OCI-LY1 (cell line): ENCODE results near the gene TNFRSF17.

Experiments
- H2AFZ ChIP-seq: fragments of 200-600 bp; sonication (generic), shearing (Covaris generic); 2 replicates; pipeline ENCODE4 v1.6.0; 2014; ENCODE audit warnings: antibody characterized with exemption, mild to moderate bottlenecking, low read length
- H3F3A ChIP-seq: fragments of 200-600 bp; sonication (generic), shearing (Covaris generic); 2 replicates; pipeline ENCODE4 v1.6.0; 2014; ENCODE audit warnings: mild to moderate bottlenecking, antibody characterized with exemption, low read length, moderate library complexity; ENCODE audit not compliant: insufficient read depth
- H3K27ac ChIP-seq: fragments of 200-600 bp; sonication (generic); 2 replicates; pipeline ENCODE4 v1.5.1; 2014; ENCODE audit warnings: low read length, mixed run types, mild to moderate bottlenecking, low read depth; ENCODE audit not compliant: poor library complexity, severe bottlenecking
- H3K27me3 ChIP-seq: fragments of 200-600 bp; sonication (generic); 2 replicates; pipeline ENCODE4 v1.6.0; 2014; ENCODE audit warnings: antibody characterized with exemption, mild to moderate bottlenecking, low read length, moderate library complexity; ENCODE audit not compliant: insufficient read depth
- H3K36me3 ChIP-seq: fragments of 200-600 bp; sonication (generic); 2 replicates; pipeline ENCODE4 v1.6.1; 2014; ENCODE audit warnings: mild to moderate bottlenecking, antibody characterized with exemption, low read length, moderate library complexity, mixed read lengths; ENCODE audit not compliant: insufficient read depth
- H3K4me1 ChIP-seq: fragments of 200-600 bp; sonication (generic); 2 replicates; pipeline ENCODE4 v1.5.1; 2014; ENCODE audit warnings: mild to moderate bottlenecking, low read length, moderate library complexity; ENCODE audit not compliant: insufficient read depth, severe bottlenecking
- H3K4me2 ChIP-seq: fragments of 200-600 bp; sonication (generic), shearing (Covaris generic); 2 replicates; pipeline ENCODE4 v1.6.1; 2014; ENCODE audit warnings: low read length
- H3K4me3 ChIP-seq: fragments of 200-600 bp; sonication (generic); 2 replicates; pipeline ENCODE4 v1.5.1; 2014; ENCODE audit warnings: low read length, low read depth, mild to moderate bottlenecking, mixed read lengths; ENCODE audit not compliant: poor library complexity, severe bottlenecking
- H3K79me2 ChIP-seq: fragments of 200-600 bp; shearing (Covaris generic); 2 replicates; pipeline ENCODE4 v1.6.1; 2016; ENCODE audit warnings: mixed run types, low read length, mixed read lengths; ENCODE audit not compliant: insufficient read depth
- H3K9ac ChIP-seq: fragments of 200-600 bp; sonication (generic), shearing (Covaris generic); 2 replicates; pipeline ENCODE4 v1.6.1; 2014; ENCODE audit warnings: mild to moderate bottlenecking, low read length, mixed read lengths
- H3K9me2 ChIP-seq: fragments of 200-600 bp; sonication (generic), shearing (Covaris generic); 2 replicates; pipeline ENCODE4 v1.6.1; 2014; ENCODE audit warnings: low read depth, mild to moderate bottlenecking, low read length, mixed read lengths
- H3K9me3 ChIP-seq: fragments of 200-600 bp; shearing (Covaris generic); 2 replicates; pipeline ENCODE4 v1.6.1; 2014; ENCODE audit warnings: low read length, mixed read lengths
- H4K20me1 ChIP-seq: fragments of 200-600 bp; sonication (generic), shearing (Covaris generic); 2 replicates; pipeline ENCODE4 v1.6.0; 2016; ENCODE audit warnings: mild to moderate bottlenecking, low read length; ENCODE audit not compliant: insufficient read depth
- EZH2 ChIP-seq: fragments of 200-600 bp; sonication (generic), shearing (Covaris generic); IDR thresholded peaks from 2 replicates; pipeline ENCODE4 v1.8.0; 2017; ENCODE audit warnings: borderline replicate concordance, mixed run types, mild to moderate bottlenecking, antibody characterized with exemption, low read length, moderate library complexity, mixed read lengths
- TF ChIP-seq, protein P1 (sequence below): fragments of 200-600 bp; sonication (generic), shearing (Covaris generic); IDR thresholded peaks from 2 replicates; pipeline ENCODE4 v1.5.1; 2017; ENCODE audit warnings: mild to moderate bottlenecking, antibody characterized with exemption, low read length, moderate library complexity, mixed read lengths

TNFRSF17 gene

DNA sequence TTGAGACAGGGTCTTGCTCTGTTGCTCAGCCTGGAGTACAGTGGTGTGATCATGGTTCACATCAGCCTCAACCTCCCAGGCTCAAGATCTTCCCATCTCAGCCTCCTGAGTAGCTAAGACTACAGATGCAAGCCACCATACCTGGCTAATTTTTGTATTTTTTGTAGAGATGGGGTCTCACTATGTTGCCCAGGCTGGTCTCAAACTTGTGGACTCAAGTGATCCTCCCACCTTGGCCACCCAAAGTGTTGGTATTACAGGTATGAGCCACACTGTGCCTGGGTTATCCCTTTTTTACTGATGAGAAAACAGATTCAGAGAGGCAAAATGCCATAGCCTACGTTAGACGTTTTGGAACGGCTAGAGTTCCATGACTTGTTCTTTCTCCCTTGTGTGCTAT, 41.6 kb downstream of the TNFRSF17 start:
- H4K20me1 ChIP-seq, result no peaks in the 10 kb centered on the region
- no peak for TF ChIP-seq EZH2
- TF ChIP-seq, protein P1, sequence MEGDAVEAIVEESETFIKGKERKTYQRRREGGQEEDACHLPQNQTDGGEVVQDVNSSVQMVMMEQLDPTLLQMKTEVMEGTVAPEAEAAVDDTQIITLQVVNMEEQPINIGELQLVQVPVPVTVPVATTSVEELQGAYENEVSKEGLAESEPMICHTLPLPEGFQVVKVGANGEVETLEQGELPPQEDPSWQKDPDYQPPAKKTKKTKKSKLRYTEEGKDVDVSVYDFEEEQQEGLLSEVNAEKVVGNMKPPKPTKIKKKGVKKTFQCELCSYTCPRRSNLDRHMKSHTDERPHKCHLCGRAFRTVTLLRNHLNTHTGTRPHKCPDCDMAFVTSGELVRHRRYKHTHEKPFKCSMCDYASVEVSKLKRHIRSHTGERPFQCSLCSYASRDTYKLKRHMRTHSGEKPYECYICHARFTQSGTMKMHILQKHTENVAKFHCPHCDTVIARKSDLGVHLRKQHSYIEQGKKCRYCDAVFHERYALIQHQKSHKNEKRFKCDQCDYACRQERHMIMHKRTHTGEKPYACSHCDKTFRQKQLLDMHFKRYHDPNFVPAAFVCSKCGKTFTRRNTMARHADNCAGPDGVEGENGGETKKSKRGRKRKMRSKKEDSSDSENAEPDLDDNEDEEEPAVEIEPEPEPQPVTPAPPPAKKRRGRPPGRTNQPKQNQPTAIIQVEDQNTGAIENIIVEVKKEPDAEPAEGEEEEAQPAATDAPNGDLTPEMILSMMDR, result no peak
- H3K9me2 ChIP-seq, result no peaks in the 10 kb centered on the region
- no peaks in the 10 kb centered on the region for H3K27me3 ChIP-seq
- H3K27ac ChIP-seq, result no peak overlapping the region
- H3K4me2 ChIP-seq, result no peak overlapping the region
- H3K9ac ChIP-seq, result no peak overlapping the region
- peaks cover 15% of the 10 kb centered on the region for H3K4me1 ChIP-seq
- peaks cover 30% of the 10 kb centered on the region for H3K36me3 ChIP-seq
- H3K79me2 ChIP-seq, result no peaks in the 10 kb centered on the region
- H3F3A ChIP-seq, result 0 out of 2 replicates have a peak, but pooled peaks cover 3% of the 10 kb centered on the region
- H2AFZ ChIP-seq, result no peak overlapping the region
- no peaks in the 10 kb centered on the region for H3K9me3 ChIP-seq
- H3K4me3 ChIP-seq, result no peak overlapping the region

DNA sequence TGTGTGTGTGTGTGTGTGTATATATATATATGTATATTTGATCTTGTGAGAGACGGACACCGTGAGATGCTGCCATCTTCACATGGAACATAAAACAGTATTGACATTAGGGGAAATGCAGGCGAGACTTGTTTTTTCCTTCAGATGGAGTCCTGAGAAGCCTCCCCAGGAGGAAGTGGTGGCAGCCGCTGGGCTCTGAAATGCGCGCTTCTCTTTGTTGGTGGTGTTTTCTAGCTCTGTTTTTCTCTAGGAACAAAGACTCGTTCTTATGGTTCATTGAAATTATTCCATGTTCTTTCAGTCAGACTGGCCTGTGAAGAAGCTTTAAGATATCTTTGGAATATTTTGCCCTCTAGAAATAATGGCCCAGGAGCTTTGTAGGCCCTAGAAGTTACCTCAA, 44.5 kb downstream of the TNFRSF17 start:
- no peak for TF ChIP-seq EZH2
- TF ChIP-seq, protein P1, result no peak
- no peaks in the 10 kb centered on the region for H3K9me2 ChIP-seq
- no peak overlapping the region for H3K9ac ChIP-seq
- 0 out of 2 replicates have a peak, but pooled peaks cover 3% of the 10 kb centered on the region for H3F3A ChIP-seq
- H3K9me3 ChIP-seq, result no peaks in the 10 kb centered on the region
- H3K4me3 ChIP-seq, result no peak overlapping the region
- H3K27ac ChIP-seq, result no peak overlapping the region
- H3K4me1 ChIP-seq, result peaks cover 15% of the 10 kb centered on the region
- no peak overlapping the region for H2AFZ ChIP-seq
- no peaks in the 10 kb centered on the region for H3K79me2 ChIP-seq
- no peaks in the 10 kb centered on the region for H3K27me3 ChIP-seq
- H3K4me2 ChIP-seq, result no peak overlapping the region
- H3K36me3 ChIP-seq, result peaks cover 22% of the 10 kb centered on the region; the same call in 1 of the 2 replicates
- H4K20me1 ChIP-seq, result no peaks in the 10 kb centered on the region

DNA sequence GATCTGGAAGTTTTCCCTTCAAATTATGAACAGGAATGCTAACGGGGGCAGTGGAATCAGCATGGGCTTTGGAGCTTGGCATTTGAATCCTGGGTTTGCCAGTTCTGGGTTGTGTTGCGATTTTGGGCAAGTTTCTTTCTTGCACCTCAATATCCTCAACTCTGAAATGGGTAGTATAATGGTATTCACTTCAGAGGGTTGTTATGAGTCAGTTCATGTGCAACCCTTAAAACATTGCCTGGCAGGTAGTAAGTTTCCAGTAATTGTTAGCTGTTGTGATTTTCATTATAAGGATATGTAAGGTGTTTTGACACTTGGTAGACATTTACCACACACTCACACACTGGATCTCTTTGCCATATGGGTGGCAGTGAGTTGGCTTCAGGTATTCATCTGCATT, 44.9 kb downstream of the TNFRSF17 start:
- no peak overlapping the region for H3K4me3 ChIP-seq
- peaks cover 17% of the 10 kb centered on the region; the same call in 1 of the 2 replicates for H3K36me3 ChIP-seq
- no peaks in the 10 kb centered on the region for H3K27me3 ChIP-seq
- peaks cover 15% of the 10 kb centered on the region for H3K4me1 ChIP-seq
- TF ChIP-seq EZH2, result no peak
- TF ChIP-seq, protein P1, result no peak
- H3K4me2 ChIP-seq, result no peak overlapping the region
- no peaks in the 10 kb centered on the region for H3K9me2 ChIP-seq
- H3K9ac ChIP-seq, result no peak overlapping the region
- H4K20me1 ChIP-seq, result no peaks in the 10 kb centered on the region
- no peak overlapping the region for H2AFZ ChIP-seq
- no peak overlapping the region for H3K27ac ChIP-seq
- H3K9me3 ChIP-seq, result no peaks in the 10 kb centered on the region
- no peaks in the 10 kb centered on the region for H3K79me2 ChIP-seq
- 0 out of 2 replicates have a peak, but pooled peaks cover 3% of the 10 kb centered on the region for H3F3A ChIP-seq
